ENCODE measurements around the gene ACER2. TPM values are rescaled to one million over a fixed set of nuclear protein-coding genes. Genes with fewer than 3 reads are reported as not detected.
"Not testable (repeated sequence)": the region's sequence is repeated elsewhere in the genome, so short reads cannot be mapped to it uniquely, and the experiment has no call there.

ACER2 gene
- total and polyA plus RNA-seq, 12 donors = 0.52 to 8.7 (median 3.6) TPM

GRCh38 chr9:19397845-19398244 lies 11.0 kb upstream of the ACER2 start:
- intact Hi-C loops (cut with DNase I) = no loop called here
- peaks cover 0 to 6% (median 0%) of the 10 kb centered on the region in 11 donors for H3K9me3 ChIP-seq
- ATAC-seq (no peak), DNase-seq (no peak)
- no peak overlapping the region for H3K4me3 ChIP-seq
- H3K4me1 ChIP-seq = no peaks in the 10 kb centered on the region
- H3K27ac ChIP-seq = no peak overlapping the region
- no peak for TF ChIP-seq CTCF (IDR thresholded peaks at IDR 0.05)
- 56 to 61% methylated on average over 1 of the region's 1 CpG for WGBS, 2 donors
- H3K27me3 ChIP-seq = no peaks in the 10 kb centered on the region
- H3K36me3 ChIP-seq = no peaks in the 10 kb centered on the region

GRCh38 chr9:19403231-19403630 lies 5.6 kb upstream of the ACER2 start:
- 80 to 91% methylated on average over 4 of the region's 4 CpGs for WGBS, 2 donors
- H3K36me3 ChIP-seq; H3K27me3 ChIP-seq; H3K27ac ChIP-seq; intact Hi-C loops (cut with DNase I); ATAC-seq; DNase-seq; H3K4me3 ChIP-seq: not testable (repeated sequence)
- peaks cover 0 to 18% (median 6%) of the 10 kb centered on the region in 9 donors for H3K4me1 ChIP-seq
- peaks cover 0 to 19% (median 0%) of the 10 kb centered on the region in 11 donors for H3K9me3 ChIP-seq

GRCh38 chr9:19404283-19405075 lies 4.3 kb upstream of the ACER2 start:
- ATAC-seq (no peak), DNase-seq (no peak)
- H3K27me3 ChIP-seq = no peaks in the 10 kb centered on the region
- peak overlapping the region in 1 of 10 donors; percentile 19 for H3K27ac ChIP-seq
- no peak overlapping the region for H3K4me3 ChIP-seq
- intact Hi-C loops (cut with DNase I) = no loop called here
- no peak for TF ChIP-seq CTCF (IDR thresholded peaks at IDR 0.05)
- H3K9me3 ChIP-seq = peaks cover 0 to 19% (median 0%) of the 10 kb centered on the region in 11 donors
- no peaks in the 10 kb centered on the region for H3K36me3 ChIP-seq
- H3K4me1 ChIP-seq = peaks cover 0 to 23% (median 7%) of the 10 kb centered on the region in 9 donors
- WGBS, 2 donors = 63 to 72% methylated on average over 4 of the region's 4 CpGs

- peaks cover 0 to 36% (median 16%) of the 10 kb centered on the region in 9 donors for H3K4me1 ChIP-seq
- peaks cover 0 to 19% (median 0%) of the 10 kb centered on the region in 11 donors for H3K9me3 ChIP-seq
- no peak overlapping the region for H3K4me3 ChIP-seq
- DNase-seq = no peak
- no peak overlapping the region for H3K27ac ChIP-seq
- no peaks in the 10 kb centered on the region for H3K36me3 ChIP-seq
- no peak for TF ChIP-seq CTCF (IDR thresholded peaks at IDR 0.05)
- intact Hi-C loops (cut with DNase I) = no loop called here
- WGBS, 2 donors = 81% methylated on average over 1 of the region's 1 CpG
- ATAC-seq = no peak
- H3K27me3 ChIP-seq = no peaks in the 10 kb centered on the region
Measured at GRCh38 chr9:19405771-19406170, 3.0 kb upstream of the ACER2 start.

GRCh38 chr9:19408316-19408692 lies 505 bp upstream of the ACER2 start:
- Histone ChIP-seq H3K27me3 (no peaks in the 10 kb centered on the region), H3K9me3 (peaks cover 0 to 8% (median 0%) of the 10 kb centered on the region in 11 donors), H3K4me1 (peaks cover 0 to 46% (median 22%) of the 10 kb centered on the region in 9 donors), H3K27ac (peak overlapping the region; percentile 55 to 96 (median 90)), H3K36me3 (peaks cover 0 to 8% (median 0%) of the 10 kb centered on the region in 9 donors), H3K4me3 (peak overlapping the region; percentile 70 to 98 (median 92))
- 0 to 1% methylated on average over 20 of the region's 20 CpGs for WGBS, 2 donors
- DNase-seq (peak; percentile 70 to 74), ATAC-seq (peak; percentile 43 to 84 (median 69))
- TF ChIP-seq CTCF (IDR thresholded peaks at IDR 0.05) = no peak
- intact Hi-C loops (cut with DNase I) = loop anchor here in 4 of 10 donors (1.0 to 2.0 kb wide), 4 partner anchors 23 to 48 kb away; partner anchors contain the start of gene RPS6 (in 4 of the 4)
